ENCODE results near the gene FGD2. TPM values are rescaled to one million over a fixed set of nuclear protein-coding genes. Genes with fewer than 3 reads are reported as not detected.
A peak's percentile ranks its signal among the peaks of the same experiment; 100 is the strongest.

The FGD2 gene
- total RNA-seq, 1 donor from 2014 or later, result 0.10 TPM

GRCh38 chr6:37018198-37019064 lies 13.0 kb downstream of the FGD2 start:
- peak overlapping the region; percentile 54 for H3K27ac Mint-ChIP-seq
- peaks cover 28% of the 10 kb centered on the region for H3K4me1 Mint-ChIP-seq (ENCODE audit: unreplicated experiment)
- DNase-seq (ENCODE audit: extremely low spot score, unreplicated experiment), result peak; percentile 90
- no peak overlapping the region for H3K4me3 Mint-ChIP-seq
- peak; percentile 95 for TF ChIP-seq CTCF (conservative IDR thresholded peaks at IDR 0.05)
- no peaks in the 10 kb centered on the region for H3K36me3 Mint-ChIP-seq
- no peaks in the 10 kb centered on the region for H3K9me3 Mint-ChIP-seq
- H3K27me3 Mint-ChIP-seq, result no peaks in the 10 kb centered on the region

- H3K9me3 Mint-ChIP-seq, result no peaks in the 10 kb centered on the region
- no peaks in the 10 kb centered on the region for H3K36me3 Mint-ChIP-seq
- DNase-seq (ENCODE audit: extremely low spot score, unreplicated experiment), result no peak
- H3K4me1 Mint-ChIP-seq (ENCODE audit: unreplicated experiment), result peaks cover 32% of the 10 kb centered on the region
- no peak overlapping the region for H3K4me3 Mint-ChIP-seq
- no peak for TF ChIP-seq CTCF (conservative IDR thresholded peaks at IDR 0.05)
- H3K27me3 Mint-ChIP-seq, result no peaks in the 10 kb centered on the region
- no peak overlapping the region for H3K27ac Mint-ChIP-seq
Observed at GRCh38 chr6:37019065-37019450, 13.6 kb downstream of the FGD2 start.

- Mint-ChIP-seq H3K36me3 (no peaks in the 10 kb centered on the region), H3K4me1 (ENCODE audit: unreplicated experiment) (peaks cover 36% of the 10 kb centered on the region), H3K27me3 (no peaks in the 10 kb centered on the region), H3K27ac (peak overlapping the region; percentile 34), H3K9me3 (no peaks in the 10 kb centered on the region), H3K4me3 (no peak overlapping the region)
- no peak for DNase-seq (ENCODE audit: extremely low spot score, unreplicated experiment)
- no peak for TF ChIP-seq CTCF (conservative IDR thresholded peaks at IDR 0.05)
Observed at GRCh38 chr6:37020381-37020780, 14.9 kb downstream of the FGD2 start.

GRCh38 chr6:37020812-37021211 lies 15.4 kb downstream of the FGD2 start:
- H3K27ac Mint-ChIP-seq, result peak overlapping the region; percentile 34
- no peak for DNase-seq (ENCODE audit: extremely low spot score, unreplicated experiment)
- no peaks in the 10 kb centered on the region for H3K9me3 Mint-ChIP-seq
- no peaks in the 10 kb centered on the region for H3K36me3 Mint-ChIP-seq
- TF ChIP-seq CTCF (conservative IDR thresholded peaks at IDR 0.05), result no peak
- no peak overlapping the region for H3K4me3 Mint-ChIP-seq
- peaks cover 36% of the 10 kb centered on the region for H3K4me1 Mint-ChIP-seq (ENCODE audit: unreplicated experiment)
- no peaks in the 10 kb centered on the region for H3K27me3 Mint-ChIP-seq

- DNase-seq (ENCODE audit: extremely low spot score, unreplicated experiment), result no peak
- Mint-ChIP-seq H3K9me3 (no peaks in the 10 kb centered on the region), H3K4me1 (ENCODE audit: unreplicated experiment) (peaks cover 36% of the 10 kb centered on the region), H3K27ac (peak overlapping the region; percentile 46), H3K27me3 (no peaks in the 10 kb centered on the region), H3K4me3 (no peak overlapping the region), H3K36me3 (no peaks in the 10 kb centered on the region)
- peak; percentile 67 for TF ChIP-seq CTCF (conservative IDR thresholded peaks at IDR 0.05)
Observed at GRCh38 chr6:37021356-37022129, 16.1 kb downstream of the FGD2 start.
